ENCODE data around the gene CRIP2.

Gene CRIP2

GRCh38 chr14:105455086-105455640, 19.5 kb upstream of the CRIP2 start:
- TF ChIP-seq EZH2phosphoT487 (IDR thresholded peaks at IDR 0.05; ENCODE audit: borderline replicate concordance, low read length): no peak
- no peak for TF ChIP-seq CTCF (IDR thresholded peaks at IDR 0.05; ENCODE audit: low read depth, low read length, poor library complexity, severe bottlenecking)
- Histone ChIP-seq H3F3A (ENCODE audit: control insufficient read depth, insufficient read depth) (no peaks in the 10 kb centered on the region), H3K27me3 (ENCODE audit: control insufficient read depth, low read length) (no peaks in the 10 kb centered on the region), H3K27ac (ENCODE audit: low read depth, low read length) (no peak overlapping the region), H3K4me1 (ENCODE audit: control insufficient read depth, low read length) (no peaks in the 10 kb centered on the region), H3K4me3 (ENCODE audit: low read length) (no peak overlapping the region), H3K79me2 (ENCODE audit: control insufficient read depth, low read length) (no peaks in the 10 kb centered on the region), H3K9me3 (ENCODE audit: control insufficient read depth, insufficient read depth, low read length) (no peaks in the 10 kb centered on the region), H3K36me3 (ENCODE audit: control insufficient read depth, low read length) (peaks cover 52% of the 10 kb centered on the region), H3K4me2 (ENCODE audit: low read length) (no peak overlapping the region), H3K9me2 (replicated peaks; ENCODE audit: control insufficient read depth, low read length) (no peaks in the 10 kb centered on the region), H4K20me1 (ENCODE audit: control insufficient read depth, insufficient read depth, low read depth, low read length) (no peaks in the 10 kb centered on the region)

GRCh38 chr14:105455766-105456660, 18.6 kb upstream of the CRIP2 start:
- H3K9me2 ChIP-seq (replicated peaks; ENCODE audit: control insufficient read depth, low read length): no peaks in the 10 kb centered on the region
- H3F3A ChIP-seq (ENCODE audit: control insufficient read depth, insufficient read depth): no peaks in the 10 kb centered on the region
- no peaks in the 10 kb centered on the region for H3K4me1 ChIP-seq (ENCODE audit: control insufficient read depth, low read length)
- no peak overlapping the region for H3K4me3 ChIP-seq (ENCODE audit: low read length)
- H4K20me1 ChIP-seq (ENCODE audit: control insufficient read depth, insufficient read depth, low read depth, low read length): no peaks in the 10 kb centered on the region
- TF ChIP-seq EZH2phosphoT487 (IDR thresholded peaks at IDR 0.05; ENCODE audit: borderline replicate concordance, low read length): no peak
- no peak for TF ChIP-seq CTCF (IDR thresholded peaks at IDR 0.05; ENCODE audit: low read depth, low read length, poor library complexity, severe bottlenecking)
- no peak overlapping the region for H3K4me2 ChIP-seq (ENCODE audit: low read length)
- no peak overlapping the region for H3K27ac ChIP-seq (ENCODE audit: low read depth, low read length)
- H3K9me3 ChIP-seq (ENCODE audit: control insufficient read depth, insufficient read depth, low read length): no peaks in the 10 kb centered on the region
- H3K79me2 ChIP-seq (ENCODE audit: control insufficient read depth, low read length): no peaks in the 10 kb centered on the region
- H3K27me3 ChIP-seq (ENCODE audit: control insufficient read depth, low read length): no peaks in the 10 kb centered on the region
- peaks cover 52% of the 10 kb centered on the region for H3K36me3 ChIP-seq (ENCODE audit: control insufficient read depth, low read length)

GRCh38 chr14:105456736-105457617, 17.6 kb upstream of the CRIP2 start:
- H3K27ac ChIP-seq (ENCODE audit: low read depth, low read length): no peak overlapping the region
- peaks cover 56% of the 10 kb centered on the region for H3K36me3 ChIP-seq (ENCODE audit: control insufficient read depth, low read length)

More at GRCh38 chr14:105456736-105457617, 17.6 kb upstream of the CRIP2 start:
- Histone ChIP-seq H3K9me2 (replicated peaks; ENCODE audit: control insufficient read depth, low read length) (no peaks in the 10 kb centered on the region), H3K79me2 (ENCODE audit: control insufficient read depth, low read length) (no peaks in the 10 kb centered on the region), H3K27me3 (ENCODE audit: control insufficient read depth, low read length) (no peaks in the 10 kb centered on the region), H4K20me1 (ENCODE audit: control insufficient read depth, insufficient read depth, low read depth, low read length) (no peaks in the 10 kb centered on the region), H3K4me2 (ENCODE audit: low read length) (no peak overlapping the region), H3K4me3 (ENCODE audit: low read length) (no peak overlapping the region), H3K9me3 (ENCODE audit: control insufficient read depth, insufficient read depth, low read length) (no peaks in the 10 kb centered on the region), H3F3A (ENCODE audit: control insufficient read depth, insufficient read depth) (no peaks in the 10 kb centered on the region), H3K4me1 (ENCODE audit: control insufficient read depth, low read length) (no peaks in the 10 kb centered on the region)
- no peak for TF ChIP-seq EZH2phosphoT487 (IDR thresholded peaks at IDR 0.05; ENCODE audit: borderline replicate concordance, low read length)
